Stimulated activated CD8-positive, alpha-beta memory T cell treated with anti-CD3 and anti-CD28 coated beads, Interleukin-15, amount 100 ng/mL, for 1 hour (primary cell): ENCODE data around the gene GNB1L.
"Not testable (repeated sequence)": the region's sequence is repeated elsewhere in the genome, so short reads cannot be mapped to it uniquely, and the experiment has no call there.

Experiments used
- DNase-seq: peaks from one replicate; pipeline ENCODE4 v3.0.0-alpha.2; 2020; ENCODE audit warnings: low read depth

Gene GNB1L

DNA sequence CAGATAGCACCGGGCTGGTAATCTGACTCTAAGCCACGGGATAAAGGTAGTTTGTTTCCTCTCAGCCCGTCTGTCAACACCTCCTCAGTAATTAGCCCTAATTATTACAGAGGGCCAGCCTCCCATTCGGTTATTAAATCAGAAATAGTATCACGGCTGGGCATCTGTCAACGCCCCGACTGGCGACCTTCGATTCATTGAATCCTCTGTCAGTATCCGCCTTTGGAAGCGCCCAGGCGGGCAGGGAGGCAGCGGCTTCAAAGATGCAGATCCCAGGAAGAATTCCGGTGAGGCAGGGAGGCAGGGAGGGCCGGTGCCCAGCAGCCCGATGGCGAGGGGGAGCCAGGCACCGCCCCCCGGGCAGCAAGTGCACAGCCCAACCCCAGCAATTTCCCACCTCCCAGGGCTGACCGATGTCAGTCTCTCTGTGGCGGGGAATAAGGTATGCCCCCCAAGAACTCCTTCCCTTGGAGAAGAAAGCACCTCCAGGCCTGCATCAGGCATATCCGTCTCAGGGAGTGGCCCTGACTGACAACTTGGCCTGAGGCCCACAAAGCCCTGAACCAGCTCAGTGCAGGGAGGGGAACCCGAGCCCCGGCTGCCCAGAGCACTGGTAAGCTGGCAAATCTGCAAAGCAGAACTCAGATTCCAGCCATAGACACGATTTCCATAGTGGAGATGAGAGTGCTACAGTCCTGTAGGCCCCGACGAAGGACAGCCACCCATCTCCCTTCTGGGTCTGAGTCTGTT lies 11.4 kb downstream of the GNB1L start:
- DNase-seq, result no peak

- no peak for DNase-seq
Observed at GRCh38 chr22:19842393-19843106, 12.1 kb downstream of the GNB1L start.

DNA sequence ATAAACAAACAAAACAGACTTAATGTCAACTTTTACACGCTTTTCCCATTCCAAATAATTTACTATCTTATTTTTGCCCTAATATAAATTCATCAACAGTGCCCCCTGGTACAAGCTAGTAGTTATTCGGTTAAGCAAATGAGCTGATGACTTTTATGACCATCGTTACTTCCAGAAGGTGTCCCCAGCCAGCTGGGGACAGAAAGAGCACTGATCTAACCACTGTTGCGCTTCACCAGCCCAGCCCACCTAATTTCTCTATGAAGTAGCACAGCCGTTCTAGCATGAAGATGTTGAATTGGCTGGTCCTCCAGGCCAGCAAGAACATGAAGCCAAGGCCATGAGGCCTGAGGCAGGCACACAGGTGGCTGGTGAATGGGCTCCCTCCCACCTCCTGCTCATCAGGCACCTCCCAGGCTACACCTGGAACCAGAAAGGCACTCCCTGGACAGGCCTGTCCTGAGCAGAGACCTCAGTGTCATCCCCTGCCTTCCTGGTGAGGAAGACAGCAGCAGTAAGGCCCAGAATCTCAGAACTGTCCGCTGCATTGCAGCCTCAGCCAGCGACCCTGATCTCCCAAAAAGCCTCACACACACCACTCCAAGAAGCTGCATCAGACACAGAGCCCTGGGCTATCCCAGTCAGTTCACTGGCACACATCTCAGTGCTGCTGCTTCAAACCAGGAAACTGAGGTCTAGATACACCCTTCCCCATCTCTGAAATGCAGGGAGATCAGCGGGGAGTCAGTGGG lies 12.9 kb downstream of the GNB1L start:
- no peak for DNase-seq

DNA sequence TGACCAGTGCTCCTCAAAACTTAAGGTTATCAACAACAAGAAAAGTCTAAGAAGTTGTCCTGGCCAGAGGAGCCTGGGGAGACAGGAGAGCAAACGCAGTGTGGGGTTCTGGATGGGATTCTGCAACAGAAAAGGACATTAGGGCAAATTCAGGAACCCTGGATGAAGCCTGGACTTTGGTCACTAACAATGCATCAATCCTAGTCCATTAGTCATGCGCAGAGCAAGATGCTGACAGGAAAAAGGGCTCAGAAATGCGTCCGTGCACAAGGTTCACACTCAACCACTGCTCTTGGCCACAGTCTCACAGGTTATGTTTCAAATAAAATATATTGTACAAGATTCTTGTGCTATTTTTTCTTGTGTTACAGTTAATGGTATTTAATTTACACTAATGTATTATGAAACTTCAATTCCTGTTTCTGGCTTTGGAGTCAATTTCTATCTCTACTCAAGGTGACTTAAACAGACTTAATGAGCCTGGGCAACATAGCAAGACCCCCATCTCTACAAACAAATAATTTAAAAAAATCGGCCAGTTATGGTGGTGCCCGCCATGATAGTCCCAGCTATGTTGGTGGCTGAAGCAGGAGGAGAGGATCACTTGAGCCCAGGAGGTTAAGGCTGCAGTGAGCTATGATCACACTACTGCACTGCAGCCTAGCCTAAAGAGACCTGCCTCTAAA lies 13.6 kb downstream of the GNB1L start:
- no peak for DNase-seq

GRCh38 chr22:19840059-19840458 lies 14.6 kb downstream of the GNB1L start:
- DNase-seq, result no peak

GRCh38 chr22:19837915-19838314 lies 16.8 kb downstream of the GNB1L start:
- no peak for DNase-seq

- DNase-seq, result no peak
Observed at GRCh38 chr22:19836512-19836911, 18.2 kb downstream of the GNB1L start.

- no peak for DNase-seq
Observed at GRCh38 chr22:19834599-19834998, 20.1 kb downstream of the GNB1L start.

GRCh38 chr22:19833327-19833726 lies 21.3 kb downstream of the GNB1L start:
- not testable (repeated sequence) for DNase-seq

- DNase-seq, result no peak
Observed at GRCh38 chr22:19832476-19833108, 22.1 kb downstream of the GNB1L start.

DNA sequence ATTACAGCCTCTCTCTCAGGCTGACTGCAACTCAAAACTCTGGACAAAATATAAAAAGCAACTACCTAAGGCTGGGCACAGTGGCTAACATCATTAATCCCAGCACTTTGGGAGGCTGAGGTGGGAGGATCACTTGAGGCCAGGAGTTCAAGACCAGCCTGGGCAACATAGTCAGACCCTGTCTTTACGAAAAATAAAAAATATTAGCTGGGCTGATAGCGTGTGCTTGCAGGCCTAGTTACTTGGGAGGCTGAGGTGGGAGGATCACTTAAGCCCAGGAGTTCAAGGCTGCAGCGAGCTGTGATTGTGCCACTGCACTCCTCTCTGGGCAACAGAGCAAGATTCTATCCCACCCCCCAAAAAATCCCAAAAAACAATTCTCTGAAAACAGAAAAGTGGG lies 22.7 kb downstream of the GNB1L start:
- DNase-seq, result not testable (repeated sequence)

DNA sequence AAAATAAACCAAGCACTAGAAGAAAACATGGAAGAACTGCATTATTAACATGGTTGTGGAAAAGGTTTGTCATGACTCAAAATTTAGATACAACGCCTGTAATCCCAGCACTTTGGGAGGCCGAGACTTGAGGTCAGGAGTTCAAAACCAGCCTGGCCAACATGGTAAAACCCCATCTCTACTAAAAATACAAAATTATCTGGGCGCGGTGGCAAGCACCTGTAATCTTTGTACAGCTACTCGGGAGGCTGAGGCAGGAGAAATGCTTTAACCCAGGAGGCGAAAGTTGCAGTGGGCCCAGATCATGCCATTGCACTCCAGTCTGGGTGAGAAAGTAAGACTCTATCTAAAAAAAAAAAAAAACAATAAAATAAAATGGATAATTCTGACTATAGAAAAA lies 23.7 kb downstream of the GNB1L start:
- DNase-seq, result no peak

GRCh38 chr22:19828035-19828401 lies 26.7 kb downstream of the GNB1L start:
- no peak for DNase-seq

- no peak for DNase-seq
Observed at GRCh38 chr22:19827341-19828034, 27.2 kb downstream of the GNB1L start.

GRCh38 chr22:19826619-19826950 lies 28.1 kb downstream of the GNB1L start:
- no peak for DNase-seq

DNA sequence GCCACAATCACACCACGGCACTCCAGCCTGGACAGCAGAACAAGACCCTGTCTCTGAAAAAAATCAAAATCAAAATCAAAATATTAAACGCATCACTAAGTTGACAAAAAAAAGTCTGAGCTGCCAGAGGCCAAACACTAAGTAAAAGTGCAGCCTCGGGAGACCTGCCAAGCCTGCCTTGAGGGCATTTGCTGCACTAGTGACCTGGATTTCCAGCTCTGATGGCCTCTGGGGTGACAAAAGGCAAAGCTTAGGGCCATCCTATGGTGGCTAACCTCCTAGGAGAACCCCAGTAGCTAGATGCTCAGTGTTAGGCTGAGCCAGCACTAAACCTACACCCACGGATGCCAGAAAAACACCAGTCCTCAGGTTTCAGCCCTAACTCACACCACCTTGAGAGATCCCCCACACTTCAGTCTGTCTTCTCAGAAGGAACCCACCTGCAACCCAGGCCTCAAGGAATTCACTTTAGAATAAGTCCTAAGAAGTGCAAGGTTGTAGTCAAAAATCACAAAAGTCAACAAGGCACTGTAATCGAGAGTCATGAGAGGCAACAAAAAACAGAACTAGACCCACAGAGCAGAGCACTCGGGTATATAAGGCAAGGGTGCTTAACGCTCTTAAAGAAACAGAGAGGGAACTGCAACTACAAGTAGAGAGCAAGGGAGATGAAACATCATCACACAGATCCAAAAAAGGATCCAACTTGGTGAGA lies 28.6 kb downstream of the GNB1L start:
- no peak for DNase-seq

GRCh38 chr22:19824926-19825339 lies 29.7 kb downstream of the GNB1L start:
- no peak for DNase-seq

DNA sequence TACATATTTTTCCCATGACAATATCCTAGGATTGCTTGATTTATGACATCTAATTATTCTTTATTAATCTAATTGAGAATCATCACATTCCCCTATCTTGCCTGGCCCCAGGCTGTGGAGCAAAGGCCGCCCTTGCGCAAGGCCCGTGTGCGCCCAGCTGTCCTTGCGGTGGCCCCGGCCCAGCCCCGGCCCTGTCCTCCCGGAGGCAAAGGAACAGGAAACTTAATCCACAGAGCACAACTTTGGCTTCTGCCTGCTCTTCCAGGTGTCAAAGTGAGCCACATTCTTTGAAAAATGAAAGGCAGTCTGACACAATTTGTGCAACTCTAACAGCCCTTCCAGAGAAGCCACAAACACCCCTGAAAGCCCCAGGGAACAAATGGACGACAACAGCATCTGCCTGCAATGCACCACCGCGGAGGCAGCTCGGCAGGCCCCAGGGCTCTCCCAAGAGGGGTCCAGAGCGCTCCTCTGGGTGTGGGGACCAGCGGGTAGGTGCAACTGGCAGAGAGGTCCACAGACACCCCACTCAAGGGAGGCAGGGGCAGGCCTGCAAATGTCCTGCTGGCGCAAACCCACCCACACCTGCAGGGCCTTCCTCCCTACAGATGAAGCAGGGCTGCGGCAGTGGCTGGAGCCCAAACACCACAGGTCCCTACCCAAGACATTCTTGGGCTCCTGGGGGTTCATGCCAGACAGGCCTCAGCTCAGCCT lies 30.3 kb downstream of the GNB1L start:
- no peak for DNase-seq

GRCh38 chr22:19823902-19824211 lies 30.8 kb downstream of the GNB1L start:
- no peak for DNase-seq

DNA sequence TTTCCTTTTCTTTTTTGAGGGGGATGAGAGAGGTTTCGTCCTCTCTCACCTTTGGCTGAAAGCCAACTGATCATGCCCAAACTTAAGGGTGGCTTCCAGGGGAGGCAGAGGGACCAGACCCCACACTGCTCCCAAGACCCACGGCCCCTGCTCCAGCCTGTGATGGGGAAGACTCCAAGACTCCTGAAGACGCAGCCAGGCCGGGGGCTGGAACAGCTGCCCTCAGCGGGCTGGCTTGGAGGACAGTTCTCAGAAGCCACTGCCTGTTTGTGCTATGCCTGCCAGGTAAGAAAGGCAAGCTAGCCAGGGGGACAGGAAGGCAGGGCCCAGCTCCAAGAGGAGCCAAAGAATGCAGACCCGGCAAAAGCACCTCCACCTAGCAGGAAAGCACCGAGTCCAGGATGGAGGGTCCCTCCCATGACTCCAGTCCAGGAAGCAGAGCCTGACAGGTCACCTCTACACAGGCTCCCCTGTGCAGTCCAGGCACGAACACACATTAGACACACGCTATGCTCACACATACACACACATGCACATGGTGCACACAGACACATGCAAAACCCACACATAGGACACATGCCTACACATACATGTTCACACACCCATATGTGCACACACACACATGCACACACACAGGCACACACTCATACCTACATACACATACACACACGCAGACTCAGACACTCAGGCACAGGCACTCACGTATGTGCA lies 31.3 kb downstream of the GNB1L start:
- no peak for DNase-seq
